T47D (cell line): ENCODE measurements around the gene KIF19.

Experiments
- DNase-seq, 2 experiments: peaks; one replicate each; pipeline versions ENCODE4 v3.0.0 to v3.0.0-alpha.2; 2011 to 2012; ENCODE audit warnings: low read depth in 1 of 2, low spot score in 1 of 2
- JUND ChIP-seq: IDR thresholded peaks from 2 replicates; pipeline ENCODE4 v1.6.1; 2012; ENCODE audit warnings: low read depth
- in situ Hi-C: cut with HindIII; loops from 2 replicates; pipeline ENCODE4 v1.10.0; 2016; ENCODE audit warnings: low sequenced_read_pairs, low pct_unique_long_range_greater_than_20kb

Gene KIF19

GRCh38 chr17:74350486-74350885 lies 24.5 kb downstream of the KIF19 start:
- TF ChIP-seq JUND: no peak
- no peak for DNase-seq
- in situ Hi-C loops: no loop called here

DNA sequence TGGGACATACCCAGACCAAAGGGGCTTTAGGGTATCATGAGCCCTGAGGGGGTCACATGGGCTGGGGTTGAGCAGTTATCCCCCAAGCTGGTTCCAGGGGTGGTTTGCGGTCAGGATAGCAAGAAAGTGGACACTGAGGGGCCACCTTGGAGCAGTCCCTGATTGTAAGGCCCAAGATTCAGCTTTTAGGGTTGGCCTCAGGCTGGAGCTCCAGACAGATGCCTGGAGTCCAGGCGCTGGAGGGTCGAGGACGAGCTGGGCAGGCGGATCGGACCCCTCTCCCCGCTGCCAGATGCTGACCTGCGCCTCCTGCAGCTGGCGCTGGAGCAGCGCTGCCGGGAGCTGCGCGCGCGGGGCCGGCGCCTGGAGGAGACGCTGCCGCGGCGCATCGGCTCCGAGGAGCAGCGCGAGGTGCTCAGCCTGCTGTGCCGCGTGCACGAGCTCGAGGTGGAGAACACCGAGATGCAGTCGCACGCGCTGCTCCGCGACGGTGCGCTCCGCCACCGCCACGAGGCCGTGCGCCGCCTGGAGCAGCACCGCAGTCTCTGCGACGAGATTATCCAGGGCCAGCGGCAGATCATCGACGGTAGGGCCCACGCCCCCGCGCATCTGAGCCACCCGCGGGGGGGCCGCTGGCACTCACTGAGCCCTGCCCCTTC lies 25.7 kb downstream of the KIF19 start:
- in situ Hi-C loops: no loop called here
- DNase-seq: no peak
- TF ChIP-seq JUND: no peak

DNA sequence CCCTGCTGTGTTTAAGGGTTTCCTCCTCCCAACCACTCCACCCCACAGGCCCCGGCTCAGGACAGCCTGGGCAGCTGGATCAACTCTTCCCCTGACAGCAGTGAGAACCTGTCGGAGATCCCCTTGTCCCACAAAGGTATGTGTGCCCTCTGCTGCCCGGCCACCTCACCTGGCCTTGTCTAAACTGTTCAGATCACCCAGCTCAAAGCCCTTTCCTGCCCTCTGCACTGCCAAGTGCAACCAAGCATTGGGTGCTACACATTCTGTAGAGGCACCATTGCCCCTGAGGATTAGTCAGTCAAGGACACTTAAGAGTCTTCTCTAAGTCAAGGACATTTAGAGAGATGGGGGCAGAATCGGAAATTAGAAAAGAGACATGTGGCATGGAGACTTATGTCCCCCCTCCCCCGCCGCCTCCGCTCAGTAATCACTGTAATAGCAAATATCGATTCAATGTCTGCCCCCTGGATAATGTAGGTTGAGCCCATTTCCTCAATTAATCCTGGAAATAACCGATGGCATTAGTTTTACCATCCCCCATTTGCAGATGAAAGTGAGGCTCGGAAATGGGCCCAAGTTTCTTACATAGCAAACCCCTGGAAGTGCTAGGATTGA lies 27.5 kb downstream of the KIF19 start:
- in situ Hi-C loops: no loop called here
- no peak for TF ChIP-seq JUND

GRCh38 chr17:74354123-74354522 lies 28.1 kb downstream of the KIF19 start:
- in situ Hi-C loops: no loop called here
- TF ChIP-seq JUND: no peak
- no peak for DNase-seq

More for the DNA sequence above, 27.5 kb downstream of the KIF19 start:
- DNase-seq: no peak

- DNase-seq: no peak
- in situ Hi-C loops: no loop called here
- no peak for TF ChIP-seq JUND
Observed at GRCh38 chr17:74354561-74354960, 28.5 kb downstream of the KIF19 start.

DNA sequence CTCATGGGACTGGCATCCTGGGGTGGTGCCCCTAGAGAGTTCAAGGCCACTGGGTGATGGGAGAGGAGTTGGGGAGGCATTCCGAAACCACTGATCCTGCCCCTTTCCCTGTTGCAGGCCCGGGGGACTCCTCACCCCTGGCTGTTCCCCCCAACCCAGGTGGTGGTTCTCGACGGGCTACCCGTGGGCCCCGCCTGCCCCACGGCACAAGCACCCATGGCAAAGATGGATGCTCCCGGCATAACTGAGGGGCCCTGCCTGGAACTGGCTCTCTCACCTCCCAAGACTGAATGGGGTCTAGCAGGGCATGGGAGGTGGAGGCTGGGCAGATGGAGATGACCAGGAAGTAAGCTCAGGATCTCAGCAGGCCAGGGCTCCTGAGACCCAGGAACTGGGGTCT lies 29.0 kb downstream of the KIF19 start:
- in situ Hi-C loops: no loop called here
- TF ChIP-seq JUND: no peak
- no peak for DNase-seq

DNA sequence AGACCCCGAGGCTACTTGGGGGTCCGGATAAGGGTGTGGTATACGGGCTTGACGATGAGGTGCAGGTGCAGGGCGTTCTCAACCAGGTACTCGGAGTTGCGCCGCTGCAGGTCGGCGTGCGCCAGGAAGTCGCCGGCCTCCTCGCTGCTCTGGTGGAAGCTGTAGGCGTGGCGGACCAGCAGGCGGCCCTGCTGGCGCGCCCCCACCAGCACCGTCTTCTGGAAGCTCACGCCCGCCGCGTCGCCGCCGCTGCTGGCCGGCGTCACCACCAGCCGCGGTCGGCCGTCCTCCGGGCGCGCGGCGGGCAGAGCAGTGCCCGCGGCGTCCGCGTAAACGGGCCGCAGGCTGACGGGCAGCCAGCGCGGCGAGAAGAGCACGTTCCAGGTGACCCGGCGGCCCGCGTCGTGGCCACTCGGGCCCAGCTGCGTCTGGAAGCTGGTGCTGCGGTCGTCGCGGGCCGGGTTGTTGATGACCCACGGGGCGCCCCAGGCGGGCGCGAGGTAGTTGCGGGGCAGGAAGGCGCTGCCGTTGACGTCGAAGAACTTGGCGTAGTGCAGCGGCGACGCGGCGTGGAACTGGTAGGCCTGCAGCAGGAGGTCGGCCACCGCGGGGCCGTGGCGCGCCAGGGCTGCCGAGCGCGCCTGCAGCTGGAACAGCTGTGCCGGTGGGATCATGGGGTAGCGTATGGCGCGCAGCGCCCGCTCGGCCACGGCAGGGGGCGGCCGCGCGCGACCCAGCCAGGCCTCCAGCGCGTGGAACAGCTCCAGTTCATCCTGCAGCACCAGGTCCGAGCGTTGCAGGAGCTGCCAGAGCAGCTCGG lies 30.8 kb downstream of the KIF19 start:
- TF ChIP-seq JUND: no peak
- peak in 1 of 2 experiments; percentile 26 for DNase-seq
- in situ Hi-C loops: no loop called here

GRCh38 chr17:74357466-74357809 lies 31.4 kb downstream of the KIF19 start:
- in situ Hi-C loops: no loop called here
- DNase-seq: no peak
- TF ChIP-seq JUND: no peak

GRCh38 chr17:74358697-74359096 lies 32.7 kb downstream of the KIF19 start:
- no peak for DNase-seq
- no peak for TF ChIP-seq JUND
- in situ Hi-C loops: no loop called here

DNA sequence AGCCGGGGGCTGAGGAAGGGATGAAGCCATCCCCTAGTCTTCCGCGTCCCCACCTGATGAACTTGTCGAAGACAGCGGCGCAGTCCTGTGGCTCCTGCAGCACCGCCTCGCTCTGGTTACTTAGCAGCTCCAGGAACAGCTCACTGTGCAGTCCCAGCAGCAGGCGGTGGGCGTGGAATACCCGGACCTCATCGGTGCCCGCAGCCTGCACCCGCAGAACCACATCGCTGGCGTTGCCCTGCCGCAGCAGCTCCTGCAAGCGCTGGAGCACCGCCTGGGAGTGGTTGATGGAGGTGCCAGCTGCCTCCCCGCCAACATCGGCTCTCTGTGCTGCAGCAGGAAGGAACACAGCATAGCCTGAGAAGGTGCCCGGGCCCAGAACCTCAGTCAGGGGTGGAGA lies 33.9 kb downstream of the KIF19 start:
- no peak for TF ChIP-seq JUND
- no peak for DNase-seq
- in situ Hi-C loops: no loop called here

DNA sequence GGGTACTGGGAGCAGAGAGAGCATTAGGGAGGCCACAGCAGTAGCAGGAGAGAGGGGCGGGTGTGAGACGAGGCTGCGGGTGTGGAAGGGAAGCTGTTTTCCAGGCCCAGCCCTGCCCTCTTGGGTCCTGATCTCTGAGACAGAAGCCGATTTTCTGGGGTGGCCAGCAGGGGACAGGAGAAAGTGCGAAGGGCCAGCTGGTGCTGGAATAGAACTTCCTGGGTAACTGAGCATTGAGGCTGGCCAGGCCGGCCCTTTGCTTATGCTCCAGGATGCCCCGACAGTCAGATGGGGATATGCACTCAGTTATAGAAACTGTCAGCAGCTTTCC lies 34.8 kb downstream of the KIF19 start:
- in situ Hi-C loops: no loop called here
- no peak for TF ChIP-seq JUND
- no peak for DNase-seq

GRCh38 chr17:74361230-74362068 lies 35.4 kb downstream of the KIF19 start, which contains the start of gene BTBD17:
Gene BTBD17 (minus strand): TSS chr17:74361868. CDS start chr17:74361819, 49 bp downstream.
- peak in 1 of 2 experiments; percentile 55 for DNase-seq
- TF ChIP-seq JUND: no peak
- in situ Hi-C loops: no loop called here

- DNase-seq: no peak
- in situ Hi-C loops: no loop called here
Observed at GRCh38 chr17:74362069-74362405, 36.0 kb downstream of the KIF19 start.

More at GRCh38 chr17:74362069-74362405, 36.0 kb downstream of the KIF19 start:
- TF ChIP-seq JUND: no peak
